IMR-90 (cell line): Measurements from ENCODE around the gene NDUFAF2. TPM values are rescaled to one million over a fixed set of nuclear protein-coding genes. Genes with fewer than 3 reads are reported as not detected.

Experiments used
- ATAC-seq: fragments of 200-7000 bp; cut with Tn5 transposase; 2 replicates; pipeline ENCODE4 v1.9.1; 2020; ENCODE audit warnings: low read depth, mild to moderate bottlenecking, moderate library complexity
- BruUV-seq: library from RNA; stranded (reverse); fragments of 400-500 nt; replicated peaks from 2 replicates; lab custom pipeline; 2021; lab: Mats Ljungman, UMichigan
- CTCF ChIA-PET: fragments of 300-600 bp; formaldehyde crosslinking; extraction: SDS; loops from one replicate; lab custom pipeline; 2021; ENCODE audit warnings: antibody characterized with exemption; lab: Yijun Ruan, JAX
- POLR2A ChIA-PET: fragments of 300-600 bp; sonication (Branson Sonifier 250); formaldehyde crosslinking; loops from one replicate; lab custom pipeline; 2022; ENCODE audit warnings: antibody characterized with exemption; ENCODE audit not compliant: unreplicated experiment; lab: Charles Lee
- DNase-seq: peaks from one replicate; pipeline ENCODE4 v3.0.0; 2013
- H2AFZ ChIP-seq: replicated peaks from 2 replicates; pipeline ENCODE3; 2013; ENCODE audit warnings: low read length, mild to moderate bottlenecking; ENCODE audit not compliant: poor library complexity
- H2AK5ac ChIP-seq: 2 replicates; pipeline ENCODE4 v1.6.1; 2013; ENCODE audit warnings: low read depth, low read length, inconsistent platforms
- H2AK9ac ChIP-seq: replicated peaks from 2 replicates; pipeline ENCODE3; 2013; ENCODE audit warnings: mild to moderate bottlenecking, low read depth, low read length, moderate library complexity; ENCODE audit not compliant: poor library complexity
- H2BK120ac ChIP-seq: 2 replicates; pipeline ENCODE4 v1.6.1; 2013; ENCODE audit warnings: low read depth, low read length, inconsistent platforms
- H2BK15ac ChIP-seq: 3 replicates; pipeline ENCODE4 v1.6.1; 2013; ENCODE audit warnings: low read depth, low read length, inconsistent platforms
- H2BK20ac ChIP-seq: 2 replicates; pipeline ENCODE4 v1.6.1; 2013; ENCODE audit warnings: low read depth, mild to moderate bottlenecking, inconsistent platforms, low read length, moderate library complexity
- H2BK5ac ChIP-seq: 2 replicates; pipeline ENCODE4 v1.6.1; 2013; ENCODE audit warnings: mild to moderate bottlenecking, low read depth, low read length, inconsistent platforms; ENCODE audit not compliant: poor library complexity, severe bottlenecking
- H3K14ac ChIP-seq: replicated peaks from 2 replicates; pipeline ENCODE4 v1.6.1; 2013; ENCODE audit warnings: low read depth, low read length, inconsistent platforms
- H3K18ac ChIP-seq: 2 replicates; pipeline ENCODE4 v1.6.1; 2013; ENCODE audit warnings: low read depth, low read length, control low read depth
- H3K23ac ChIP-seq: 2 replicates; pipeline ENCODE4 v1.6.1; 2013; ENCODE audit warnings: low read depth, low read length, inconsistent platforms
- H3K27ac ChIP-seq: 2 replicates; pipeline ENCODE4 v1.5.1; 2013; ENCODE audit warnings: mild to moderate bottlenecking, control low read depth, low read length; ENCODE audit not compliant: insufficient read depth
- H3K27me3 ChIP-seq: 2 replicates; pipeline ENCODE4 v1.6.1; 2013; ENCODE audit warnings: low read length; ENCODE audit not compliant: control insufficient read depth, insufficient read depth
- H3K36me3 ChIP-seq: 2 replicates; pipeline ENCODE4 v1.6.1; 2013; ENCODE audit warnings: low read length, mixed read lengths; ENCODE audit not compliant: control insufficient read depth, insufficient read depth
- H3K4ac ChIP-seq: 2 replicates; pipeline ENCODE4 v1.6.1; 2013; ENCODE audit warnings: low read depth, low read length, inconsistent platforms
- H3K4me1 ChIP-seq: 2 replicates; pipeline ENCODE4 v1.6.1; 2013; ENCODE audit warnings: low read length, mixed read lengths; ENCODE audit not compliant: control insufficient read depth, insufficient read depth
- H3K4me2 ChIP-seq: 2 replicates; pipeline ENCODE4 v1.6.1; 2013; ENCODE audit warnings: low read depth, mild to moderate bottlenecking, control low read depth, low read length, moderate library complexity
- H3K4me3 ChIP-seq: 2 replicates; pipeline ENCODE4 v1.5.1; 2013; ENCODE audit warnings: low read depth, mild to moderate bottlenecking, control low read depth, low read length, moderate library complexity; ENCODE audit not compliant: insufficient read depth
- H3K56ac ChIP-seq: 2 replicates; pipeline ENCODE4 v1.6.1; 2013; ENCODE audit warnings: low read length, inconsistent platforms; ENCODE audit not compliant: insufficient read depth; ENCODE audit errors: extremely low read depth
- H3K79me1 ChIP-seq, 2 experiments: 2 replicates each; pipeline ENCODE4 v1.6.1; 2013; ENCODE audit warnings: low read length in 2 of 2, inconsistent platforms in 1 of 2, low read depth in 1 of 2
- H3K9ac ChIP-seq: 2 replicates; pipeline ENCODE4 v1.6.1; 2013; ENCODE audit warnings: low read depth, low read length, control low read depth
- H3K9me1 ChIP-seq: 2 replicates; pipeline ENCODE4 v1.6.1; 2013; ENCODE audit warnings: low read length, inconsistent platforms; ENCODE audit not compliant: insufficient read depth
- H3K9me3 ChIP-seq: 2 replicates; pipeline ENCODE4 v1.6.1; 2013; ENCODE audit warnings: low read length; ENCODE audit not compliant: control insufficient read depth, insufficient read depth
- H4K20me1 ChIP-seq: 2 replicates; pipeline ENCODE4 v1.6.1; 2013; ENCODE audit warnings: low read length, inconsistent platforms; ENCODE audit not compliant: insufficient read depth
- H4K5ac ChIP-seq: 2 replicates; pipeline ENCODE4 v1.6.1; 2013; ENCODE audit warnings: mild to moderate bottlenecking, low read depth, low read length, control low read depth
- H4K8ac ChIP-seq, 2 experiments: 2 replicates each; pipeline ENCODE4 v1.6.1; 2013; ENCODE audit warnings: low read depth in 2 of 2, low read length in 2 of 2, control low read depth in 1 of 2, inconsistent platforms in 1 of 2
- H4K91ac ChIP-seq: 2 replicates; pipeline ENCODE4 v1.6.1; 2013; ENCODE audit warnings: low read depth, low read length, inconsistent platforms; ENCODE audit not compliant: insufficient read depth
- BHLHE40 ChIP-seq: fragments of 150-350 bp; IDR thresholded peaks from 2 replicates; pipeline ENCODE4 v1.6.1; 2016; ENCODE audit warnings: mild to moderate bottlenecking, low read depth, low read length
- MAZ ChIP-seq: IDR thresholded peaks from 2 replicates; pipeline ENCODE4 v1.6.1; 2012; ENCODE audit warnings: low read depth, mild to moderate bottlenecking, low read length, improper control_type of control experiment, moderate library complexity, borderline replicate concordance
- RAD21 ChIP-seq: IDR thresholded peaks from 2 replicates; pipeline ENCODE4 v1.6.1; 2012; ENCODE audit warnings: low read length, improper control_type of control experiment
- RFX5 ChIP-seq: IDR thresholded peaks from 2 replicates; pipeline ENCODE4 v1.8.0; 2012; ENCODE audit warnings: low read depth, mild to moderate bottlenecking, low read length, moderate library complexity
- dilution Hi-C: fragments of 300-500 bp; cut with HindIII; formaldehyde crosslinking; loops from one replicate; pipeline ENCODE4 v1.14.3; 2018; ENCODE audit warnings: low sequenced_read_pairs; ENCODE audit not compliant: unreplicated experiment
- in situ Hi-C: fragments of 300-500 bp; cut with MboI; formaldehyde crosslinking; loops from 3 replicates; pipeline ENCODE4 v1.14.3; 2019; ENCODE audit warnings: low sequenced_read_pairs, inconsistent platforms, mixed read lengths
- intact Hi-C: fragments of 100-400 bp; cut with micrococcal nuclease; formaldehyde crosslinking; loops from 2 replicates; pipeline ENCODE4 v1.10.0; 2022
- polyA plus RNA-seq, 3 experiments: library from polyadenylated mRNA; depleted of rRNA; stranded (reverse); fragments of >200 nt; gene quantifications; 2 replicates each; pipeline ENCODE4 v1.2.3, GENCODE V29; 2012; ENCODE audit warnings: low replicate concordance in 1 of 3
- total RNA-seq: library from RNA; depleted of rRNA; stranded (reverse); fragments of >200 nt; gene quantifications from 2 replicates; pipeline ENCODE4 v1.2.3, GENCODE V29; 2012

The NDUFAF2 gene
- total and polyA plus RNA-seq, 2 of the 4 experiments (the other 2 are of a cell fraction) = 11.8 to 24.7 TPM

- DNase-seq = no peak
- intact Hi-C loops (no loop called here), dilution Hi-C loops (no loop called here), in situ Hi-C loops (loop anchor here (25.0 kb wide), 1 partner anchor 1068 kb away; no protein-coding TSS in a partner anchor)
- TF ChIP-seq BHLHE40 = no peak
- TF ChIP-seq RFX5 = no peak
- TF ChIP-seq MAZ = no peak
- no peak for TF ChIP-seq RAD21
- BruUV-seq = no TSS peak
- H4K5ac ChIP-seq = no peak overlapping the region
- H3K79me1 ChIP-seq = peaks cover 0 to 4% of the 10 kb centered on the region in 2 experiments; a peak in 2 of 4 replicates
- H2BK5ac ChIP-seq = no peak overlapping the region
- H2BK15ac ChIP-seq = no peak overlapping the region
- H3K14ac ChIP-seq = no peak overlapping the region
- H3K9me3 ChIP-seq = no peaks in the 10 kb centered on the region
- H3K9ac ChIP-seq = no peak overlapping the region
- ChIA-PET CTCF (interaction anchor here (0.6 kb wide), 1 partner anchor 35 kb away, joined by 4 read pairs; no protein-coding TSS in a partner anchor), POLR2A (no interaction called here)
- H3K9me1 ChIP-seq = no peaks in the 10 kb centered on the region
- H3K23ac ChIP-seq = no peak overlapping the region
- no peaks in the 10 kb centered on the region for H3K4me1 ChIP-seq
- H3K18ac ChIP-seq = no peak overlapping the region
- H3K4ac ChIP-seq = no peak overlapping the region
- no peak overlapping the region for H2AK5ac ChIP-seq
- no peak overlapping the region for H3K27ac ChIP-seq
- no peak overlapping the region for H2BK120ac ChIP-seq
- no peaks in the 10 kb centered on the region for H4K20me1 ChIP-seq
- no peaks in the 10 kb centered on the region for H3K36me3 ChIP-seq
- ATAC-seq = no peak
- H2BK20ac ChIP-seq = no peak overlapping the region
- H3K27me3 ChIP-seq = no peaks in the 10 kb centered on the region
- H3K4me2 ChIP-seq = no peak overlapping the region
- H4K91ac ChIP-seq = no peak overlapping the region
- no peak overlapping the region for H2AK9ac ChIP-seq
- no peak overlapping the region for H2AFZ ChIP-seq
- no peak overlapping the region for H3K56ac ChIP-seq
- H3K4me3 ChIP-seq = no peak overlapping the region
- H4K8ac ChIP-seq = no peak overlapping the region
Measured at GRCh38 chr5:61069150-61069549, 124.1 kb downstream of the NDUFAF2 start.
